Activated naive CD4-positive, alpha-beta T cell treated with anti-CD3 and anti-CD28 coated beads, Interleukin-2, amount 10 ng/mL, durations not matched to agents 7 days and 5 days (primary cell): ENCODE data around the gene DNMT3A.

Source experiments
- CTCF ChIA-PET: fragments of 350-600 bp; sonication (Branson Sonifier 250); formaldehyde crosslinking; loops from one replicate; lab custom pipeline; 2021; ENCODE audit warnings: antibody characterized with exemption; lab: Charles Lee
- DNase-seq: peaks from one replicate; pipeline ENCODE4 v3.0.0-alpha.2; 2020
- H3K27ac Mint-ChIP-seq: one replicate; pipeline ENCODE4 v1.8.0; 2021; ENCODE audit warnings: mild to moderate bottlenecking, moderate library complexity, mixed read lengths
- H3K27me3 Mint-ChIP-seq: one replicate; pipeline ENCODE4 v1.8.0; 2021; ENCODE audit warnings: mild to moderate bottlenecking, mixed read lengths
- H3K36me3 Mint-ChIP-seq: one replicate; pipeline ENCODE4 v1.8.0; 2021; ENCODE audit warnings: mixed read lengths
- H3K4me1 Mint-ChIP-seq: one replicate; pipeline ENCODE4 v1.8.0; 2021; ENCODE audit warnings: mixed read lengths
- H3K4me3 Mint-ChIP-seq: one replicate; pipeline ENCODE4 v1.8.0; 2021; ENCODE audit warnings: mild to moderate bottlenecking, moderate library complexity, mixed read lengths
- H3K9me3 Mint-ChIP-seq: one replicate; pipeline ENCODE4 v1.8.0; 2021; ENCODE audit warnings: mixed read lengths

The DNMT3A gene

GRCh38 chr2:25368660-25369059, 26.9 kb upstream of the DNMT3A start:
- H3K9me3 Mint-ChIP-seq, result no peaks in the 10 kb centered on the region
- H3K4me1 Mint-ChIP-seq, result peaks cover 9% of the 10 kb centered on the region
- no peak overlapping the region for H3K4me3 Mint-ChIP-seq
- CTCF ChIA-PET, result no interaction called here
- H3K36me3 Mint-ChIP-seq, result no peaks in the 10 kb centered on the region
- no peak overlapping the region for H3K27ac Mint-ChIP-seq
- no peaks in the 10 kb centered on the region for H3K27me3 Mint-ChIP-seq
- no peak for DNase-seq

GRCh38 chr2:25367296-25367695, 25.6 kb upstream of the DNMT3A start:
- H3K9me3 Mint-ChIP-seq, result no peaks in the 10 kb centered on the region
- DNase-seq, result no peak
- no peak overlapping the region for H3K4me3 Mint-ChIP-seq
- no peaks in the 10 kb centered on the region for H3K36me3 Mint-ChIP-seq
- no peaks in the 10 kb centered on the region for H3K27me3 Mint-ChIP-seq
- H3K27ac Mint-ChIP-seq, result no peak overlapping the region
- peaks cover 19% of the 10 kb centered on the region for H3K4me1 Mint-ChIP-seq
- CTCF ChIA-PET, result interaction anchor here (2.5 kb wide), 1 partner anchor 9 kb away, joined by 11 read pairs; no protein-coding TSS in a partner anchor

- no peaks in the 10 kb centered on the region for H3K27me3 Mint-ChIP-seq
- DNase-seq, result no peak
- CTCF ChIA-PET, result interaction anchor here (2.5 kb wide), 1 partner anchor 10 kb away, joined by 11 read pairs; no protein-coding TSS in a partner anchor
- no peaks in the 10 kb centered on the region for H3K9me3 Mint-ChIP-seq
- peaks cover 24% of the 10 kb centered on the region for H3K4me1 Mint-ChIP-seq
- H3K4me3 Mint-ChIP-seq, result no peak overlapping the region
- H3K27ac Mint-ChIP-seq, result no peak overlapping the region
- H3K36me3 Mint-ChIP-seq, result no peaks in the 10 kb centered on the region
Measured at GRCh38 chr2:25366629-25367028, 24.9 kb upstream of the DNMT3A start.

GRCh38 chr2:25365241-25365640, 23.5 kb upstream of the DNMT3A start:
- DNase-seq, result no peak
- Mint-ChIP-seq H3K36me3 (no peaks in the 10 kb centered on the region), H3K27ac (no peak overlapping the region), H3K9me3 (no peaks in the 10 kb centered on the region), H3K4me1 (peaks cover 18% of the 10 kb centered on the region), H3K4me3 (no peak overlapping the region), H3K27me3 (peaks cover under 1% of the 10 kb centered on the region)
- CTCF ChIA-PET, result interaction anchor here (1.3 to 1.6 kb wide), 2 partner anchors 11 to 56 kb away, joined by 4 to 9 read pairs; no protein-coding TSS in a partner anchor

GRCh38 chr2:25363733-25364132, 22.0 kb upstream of the DNMT3A start:
- no peak for DNase-seq
- Mint-ChIP-seq H3K4me3 (peak overlapping the region; percentile 32), H3K27ac (no peak overlapping the region), H3K27me3 (peaks cover 10% of the 10 kb centered on the region), H3K4me1 (peaks cover 18% of the 10 kb centered on the region), H3K36me3 (no peaks in the 10 kb centered on the region), H3K9me3 (no peaks in the 10 kb centered on the region)
- CTCF ChIA-PET, result interaction anchor here (0.6 to 3.0 kb wide), 3 partner anchors 12 to 396 kb away, joined by 3 to 40 read pairs (median 9); no protein-coding TSS in a partner anchor

- CTCF ChIA-PET, result interaction anchor here (0.6 to 3.0 kb wide), 37 partner anchors 9 to 338 kb away, joined by 3 to 40 read pairs (median 4); no protein-coding TSS in a partner anchor
- peaks cover 15% of the 10 kb centered on the region for H3K27me3 Mint-ChIP-seq
- DNase-seq, result peak; percentile 68
- peak overlapping the region; percentile 75 for H3K4me3 Mint-ChIP-seq
- H3K4me1 Mint-ChIP-seq, result peaks cover 18% of the 10 kb centered on the region
- no peaks in the 10 kb centered on the region for H3K36me3 Mint-ChIP-seq
- peak overlapping the region; percentile 85 for H3K27ac Mint-ChIP-seq
- no peaks in the 10 kb centered on the region for H3K9me3 Mint-ChIP-seq
Measured at GRCh38 chr2:25362434-25363145, 20.9 kb upstream of the DNMT3A start.

- Mint-ChIP-seq H3K27ac (peak overlapping the region; percentile 85), H3K36me3 (no peaks in the 10 kb centered on the region), H3K27me3 (peaks cover 15% of the 10 kb centered on the region), H3K4me3 (peak overlapping the region; percentile 75), H3K4me1 (peaks cover 18% of the 10 kb centered on the region), H3K9me3 (no peaks in the 10 kb centered on the region)
- CTCF ChIA-PET, result interaction anchor here (0.6 to 3.0 kb wide), 36 partner anchors 9 to 339 kb away, joined by 3 to 40 read pairs (median 4); no protein-coding TSS in a partner anchor
- DNase-seq, result peak; percentile 96
Measured at GRCh38 chr2:25362049-25362433, 20.3 kb upstream of the DNMT3A start.

GRCh38 chr2:25361261-25362048, 19.7 kb upstream of the DNMT3A start:
- Mint-ChIP-seq H3K27ac (peak overlapping the region; percentile 85), H3K4me1 (peaks cover 18% of the 10 kb centered on the region), H3K27me3 (peaks cover 15% of the 10 kb centered on the region), H3K4me3 (peak overlapping the region; percentile 75), H3K36me3 (no peaks in the 10 kb centered on the region), H3K9me3 (no peaks in the 10 kb centered on the region)
- DNase-seq, result no peak
- CTCF ChIA-PET, result interaction anchor here (0.6 to 3.0 kb wide), 33 partner anchors 8 to 339 kb away, joined by 3 to 40 read pairs (median 4); no protein-coding TSS in a partner anchor

GRCh38 chr2:25358836-25359235, 17.1 kb upstream of the DNMT3A start:
- CTCF ChIA-PET, result interaction anchor here (0.7 to 0.9 kb wide), 2 partner anchors 9 to 208 kb away, joined by 3 read pairs; no protein-coding TSS in a partner anchor
- H3K27me3 Mint-ChIP-seq, result peaks cover 38% of the 10 kb centered on the region
- H3K4me1 Mint-ChIP-seq, result peaks cover 17% of the 10 kb centered on the region
- DNase-seq, result no peak
- no peaks in the 10 kb centered on the region for H3K36me3 Mint-ChIP-seq
- H3K4me3 Mint-ChIP-seq, result no peak overlapping the region
- no peaks in the 10 kb centered on the region for H3K9me3 Mint-ChIP-seq
- H3K27ac Mint-ChIP-seq, result no peak overlapping the region

- H3K36me3 Mint-ChIP-seq, result no peaks in the 10 kb centered on the region
- H3K4me3 Mint-ChIP-seq, result no peak overlapping the region
- CTCF ChIA-PET, result interaction anchor here (0.7 to 1.1 kb wide), 4 partner anchors 8 to 209 kb away, joined by 3 to 4 read pairs (median 4); no protein-coding TSS in a partner anchor
- peaks cover 12% of the 10 kb centered on the region for H3K4me1 Mint-ChIP-seq
- H3K27ac Mint-ChIP-seq, result no peak overlapping the region
- DNase-seq, result no peak
- H3K9me3 Mint-ChIP-seq, result no peaks in the 10 kb centered on the region
- H3K27me3 Mint-ChIP-seq, result peaks cover 41% of the 10 kb centered on the region
Measured at GRCh38 chr2:25358249-25358815, 16.6 kb upstream of the DNMT3A start.

- DNase-seq, result no peak
- Mint-ChIP-seq H3K9me3 (no peaks in the 10 kb centered on the region), H3K4me1 (no peaks in the 10 kb centered on the region), H3K4me3 (no peak overlapping the region), H3K36me3 (no peaks in the 10 kb centered on the region), H3K27me3 (peaks cover 53% of the 10 kb centered on the region), H3K27ac (no peak overlapping the region)
- CTCF ChIA-PET, result no interaction called here
Measured at GRCh38 chr2:25356088-25356487, 14.4 kb upstream of the DNMT3A start.

GRCh38 chr2:25355270-25355669, 13.5 kb upstream of the DNMT3A start:
- H3K4me1 Mint-ChIP-seq, result peaks cover 2% of the 10 kb centered on the region
- CTCF ChIA-PET, result no interaction called here
- no peak overlapping the region for H3K27ac Mint-ChIP-seq
- no peaks in the 10 kb centered on the region for H3K36me3 Mint-ChIP-seq
- peaks cover 57% of the 10 kb centered on the region for H3K27me3 Mint-ChIP-seq
- no peak overlapping the region for H3K4me3 Mint-ChIP-seq
- no peak for DNase-seq
- peaks cover 1% of the 10 kb centered on the region for H3K9me3 Mint-ChIP-seq

- CTCF ChIA-PET, result interaction anchor here (1.2 to 2.5 kb wide), 2 partner anchors 8 to 12 kb away, joined by 3 to 6 read pairs; no protein-coding TSS in a partner anchor
- H3K36me3 Mint-ChIP-seq, result no peaks in the 10 kb centered on the region
- no peak overlapping the region for H3K27ac Mint-ChIP-seq
- peaks cover 54% of the 10 kb centered on the region for H3K27me3 Mint-ChIP-seq
- H3K4me3 Mint-ChIP-seq, result no peak overlapping the region
- H3K9me3 Mint-ChIP-seq, result peaks cover 2% of the 10 kb centered on the region
- H3K4me1 Mint-ChIP-seq, result peaks cover 9% of the 10 kb centered on the region
- DNase-seq, result no peak
Measured at GRCh38 chr2:25354116-25354515, 12.4 kb upstream of the DNMT3A start.

- H3K27ac Mint-ChIP-seq, result no peak overlapping the region
- peaks cover 56% of the 10 kb centered on the region for H3K27me3 Mint-ChIP-seq
- H3K9me3 Mint-ChIP-seq, result peaks cover 2% of the 10 kb centered on the region
- no peak overlapping the region for H3K4me3 Mint-ChIP-seq
- no peak for DNase-seq
- H3K36me3 Mint-ChIP-seq, result no peaks in the 10 kb centered on the region
- H3K4me1 Mint-ChIP-seq, result peaks cover 15% of the 10 kb centered on the region
- CTCF ChIA-PET, result interaction anchor here (0.8 to 2.4 kb wide), 3 partner anchors 13 to 27 kb away, joined by 3 to 9 read pairs (median 3); no protein-coding TSS in a partner anchor
Measured at GRCh38 chr2:25349397-25349796, 7.7 kb upstream of the DNMT3A start.
